Testis (tissue), 2 donors: ENCODE data around the gene SLC38A7.

Experiments
- POLR2A ChIP-seq: fragments of 450-650 bp; IDR thresholded peaks from one replicate; pipeline ENCODE4 v1.6.1; 2017; ENCODE audit warnings: antibody characterized with exemption, mild to moderate bottlenecking, moderate library complexity
- TF ChIP-seq, protein P1 (sequence below), 3 experiments: fragments of 450-650 bp in 2 of 3; fragments of 200-600 bp in 1 of 3; sonication (generic) in 1 of 3; IDR thresholded peaks; one replicate each; pipeline ENCODE4 v1.5.1; 2016 to 2019; ENCODE audit warnings: antibody characterized with exemption in 3 of 3, mild to moderate bottlenecking in 2 of 3, moderate library complexity in 1 of 3

DNA sequence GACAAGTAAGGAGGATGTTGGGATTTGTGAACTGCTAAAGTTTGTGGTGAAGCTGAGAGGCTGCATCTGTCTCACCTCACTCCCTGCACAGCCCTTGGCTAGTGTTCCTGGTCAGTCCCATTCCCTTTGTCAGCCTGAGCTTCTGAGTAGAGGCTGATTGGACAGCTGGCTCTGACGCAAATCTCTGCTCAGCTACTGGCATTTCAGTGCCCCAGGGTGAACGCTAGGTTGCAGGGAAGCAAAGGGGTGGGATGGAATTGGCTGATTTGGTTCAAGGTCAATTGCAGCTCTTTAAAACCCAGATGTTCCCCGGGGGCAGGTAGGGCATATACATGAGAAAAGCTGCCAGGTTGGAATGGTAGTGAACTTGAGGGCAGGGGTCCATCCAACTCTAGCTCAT, 31.8 kb downstream of the SLC38A7 start:
- TF ChIP-seq, protein P1, sequence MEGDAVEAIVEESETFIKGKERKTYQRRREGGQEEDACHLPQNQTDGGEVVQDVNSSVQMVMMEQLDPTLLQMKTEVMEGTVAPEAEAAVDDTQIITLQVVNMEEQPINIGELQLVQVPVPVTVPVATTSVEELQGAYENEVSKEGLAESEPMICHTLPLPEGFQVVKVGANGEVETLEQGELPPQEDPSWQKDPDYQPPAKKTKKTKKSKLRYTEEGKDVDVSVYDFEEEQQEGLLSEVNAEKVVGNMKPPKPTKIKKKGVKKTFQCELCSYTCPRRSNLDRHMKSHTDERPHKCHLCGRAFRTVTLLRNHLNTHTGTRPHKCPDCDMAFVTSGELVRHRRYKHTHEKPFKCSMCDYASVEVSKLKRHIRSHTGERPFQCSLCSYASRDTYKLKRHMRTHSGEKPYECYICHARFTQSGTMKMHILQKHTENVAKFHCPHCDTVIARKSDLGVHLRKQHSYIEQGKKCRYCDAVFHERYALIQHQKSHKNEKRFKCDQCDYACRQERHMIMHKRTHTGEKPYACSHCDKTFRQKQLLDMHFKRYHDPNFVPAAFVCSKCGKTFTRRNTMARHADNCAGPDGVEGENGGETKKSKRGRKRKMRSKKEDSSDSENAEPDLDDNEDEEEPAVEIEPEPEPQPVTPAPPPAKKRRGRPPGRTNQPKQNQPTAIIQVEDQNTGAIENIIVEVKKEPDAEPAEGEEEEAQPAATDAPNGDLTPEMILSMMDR (IDR thresholded peaks at IDR 0.05): no peak
- no peak for TF ChIP-seq POLR2A
